PC-9 (cell line): Measurements from ENCODE around the gene MACROD1.

Experiments
- CTCF ChIP-seq: fragments of 200-600 bp; sonication (generic); conservative IDR thresholded peaks from 2 replicates; pipeline ENCODE4 v1.6.1; 2017; ENCODE audit warnings: mixed run types, antibody characterized with exemption, mild to moderate bottlenecking, moderate library complexity
- EZH2 ChIP-seq: fragments of 200-600 bp; sonication (generic); IDR thresholded peaks from 2 replicates; pipeline ENCODE4 v1.8.0; 2017; ENCODE audit warnings: antibody characterized with exemption, low read depth

GRCh38 chr11:64057890-64058289 is 108.0 kb downstream of the MACROD1 start:
- TF ChIP-seq CTCF (no peak), EZH2 (no peak)
